22Rv1 (cell line): Measurements from ENCODE around the gene RRAD.

Experiments used
- H3K27ac ChIP-seq: fragments of 450-650 bp; 2 replicates; pipeline ENCODE4 v1.5.1; 2017
- ZFX ChIP-seq: fragments of 450-650 bp; IDR thresholded peaks from 2 replicates; pipeline ENCODE4 v1.6.1; 2017; ENCODE audit warnings: antibody characterized with exemption, borderline replicate concordance
- TF ChIP-seq, protein P1 (sequence below): fragments of 450-650 bp; IDR thresholded peaks from 2 replicates; pipeline ENCODE4 v1.5.1; 2017; ENCODE audit warnings: mild to moderate bottlenecking

The RRAD gene

DNA sequence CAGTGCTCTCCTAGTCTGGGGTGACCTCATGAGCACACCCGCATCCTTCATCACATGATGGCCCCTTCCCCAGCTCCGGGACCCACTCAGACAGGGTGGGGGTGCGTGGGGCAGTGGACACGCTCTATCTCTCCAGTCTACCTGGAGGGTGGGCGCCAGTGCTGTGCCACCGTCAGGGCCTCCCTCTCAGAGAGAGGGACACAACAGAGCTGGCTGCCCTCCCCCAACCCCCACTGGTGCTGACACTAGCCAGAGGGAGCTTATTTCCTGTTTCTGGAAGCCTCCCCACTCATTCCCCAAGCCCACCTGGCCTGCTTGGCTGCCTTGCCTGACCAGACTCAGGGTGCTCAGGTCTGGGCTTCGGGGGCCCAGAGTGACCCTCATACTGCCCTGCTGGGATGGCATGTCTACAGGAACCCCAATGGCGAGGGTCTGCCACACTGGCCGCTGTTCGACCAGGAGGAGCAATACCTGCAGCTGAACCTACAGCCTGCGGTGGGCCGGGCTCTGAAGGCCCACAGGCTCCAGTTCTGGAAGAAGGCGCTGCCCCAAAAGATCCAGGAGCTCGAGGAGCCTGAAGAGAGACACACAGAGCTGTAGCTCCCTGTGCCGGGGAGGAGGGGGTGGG lies 18.2 kb upstream of the RRAD start:
- no peak overlapping the region for H3K27ac ChIP-seq
- TF ChIP-seq, protein P1, sequence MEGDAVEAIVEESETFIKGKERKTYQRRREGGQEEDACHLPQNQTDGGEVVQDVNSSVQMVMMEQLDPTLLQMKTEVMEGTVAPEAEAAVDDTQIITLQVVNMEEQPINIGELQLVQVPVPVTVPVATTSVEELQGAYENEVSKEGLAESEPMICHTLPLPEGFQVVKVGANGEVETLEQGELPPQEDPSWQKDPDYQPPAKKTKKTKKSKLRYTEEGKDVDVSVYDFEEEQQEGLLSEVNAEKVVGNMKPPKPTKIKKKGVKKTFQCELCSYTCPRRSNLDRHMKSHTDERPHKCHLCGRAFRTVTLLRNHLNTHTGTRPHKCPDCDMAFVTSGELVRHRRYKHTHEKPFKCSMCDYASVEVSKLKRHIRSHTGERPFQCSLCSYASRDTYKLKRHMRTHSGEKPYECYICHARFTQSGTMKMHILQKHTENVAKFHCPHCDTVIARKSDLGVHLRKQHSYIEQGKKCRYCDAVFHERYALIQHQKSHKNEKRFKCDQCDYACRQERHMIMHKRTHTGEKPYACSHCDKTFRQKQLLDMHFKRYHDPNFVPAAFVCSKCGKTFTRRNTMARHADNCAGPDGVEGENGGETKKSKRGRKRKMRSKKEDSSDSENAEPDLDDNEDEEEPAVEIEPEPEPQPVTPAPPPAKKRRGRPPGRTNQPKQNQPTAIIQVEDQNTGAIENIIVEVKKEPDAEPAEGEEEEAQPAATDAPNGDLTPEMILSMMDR = no peak
- TF ChIP-seq ZFX = no peak

DNA sequence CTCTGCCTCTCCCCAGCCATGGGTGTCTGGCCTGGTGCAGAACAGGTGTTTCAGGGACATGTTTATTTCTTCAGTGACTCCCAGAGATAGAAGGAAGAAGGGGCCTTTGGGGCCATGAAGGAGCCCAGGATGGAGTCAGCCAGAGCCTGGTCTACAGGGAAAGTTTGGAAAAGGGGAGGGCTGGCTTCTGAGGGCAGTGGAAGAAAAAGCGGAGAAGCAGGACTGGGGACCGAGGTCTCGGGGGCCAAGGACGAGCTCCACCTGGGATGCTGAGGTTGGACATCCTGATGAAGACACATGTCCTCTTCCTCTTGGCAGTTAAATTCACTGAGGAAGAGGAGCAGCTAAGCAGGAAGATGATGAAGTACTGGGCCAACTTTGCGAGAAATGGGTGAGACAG lies 17.6 kb upstream of the RRAD start:
- TF ChIP-seq, protein P1 = no peak
- no peak for TF ChIP-seq ZFX
- H3K27ac ChIP-seq = no peak overlapping the region

- H3K27ac ChIP-seq = no peak overlapping the region
- no peak for TF ChIP-seq ZFX
- TF ChIP-seq, protein P1 = no peak
These were observed 14.9 kb upstream of the RRAD start for GRCh38 chr16:66940236-66940635.

DNA sequence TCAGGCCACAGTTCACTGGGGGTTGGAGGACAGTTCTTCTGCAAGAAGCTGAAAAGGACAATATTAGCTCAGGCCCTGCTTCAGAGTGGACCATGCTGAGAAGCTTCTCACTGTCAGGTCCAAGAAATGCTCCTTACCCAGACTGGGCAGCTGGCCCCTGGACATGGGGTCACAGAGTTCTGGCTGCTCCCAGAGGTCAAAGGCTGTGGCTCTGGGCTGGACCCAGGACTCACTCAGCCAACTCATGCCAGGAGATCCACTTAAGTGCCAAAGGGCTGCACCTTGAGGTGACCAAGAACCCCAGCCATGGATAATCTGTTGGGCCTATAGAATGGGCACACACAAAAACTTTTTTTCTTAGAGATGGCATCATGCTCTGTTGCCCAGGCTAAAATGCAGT lies 14.0 kb upstream of the RRAD start:
- TF ChIP-seq, protein P1 = no peak
- TF ChIP-seq ZFX = no peak
- H3K27ac ChIP-seq = no peak overlapping the region

- no peak overlapping the region for H3K27ac ChIP-seq
- TF ChIP-seq, protein P1 = no peak
- TF ChIP-seq ZFX = no peak
These were observed 12.5 kb upstream of the RRAD start for GRCh38 chr16:66937725-66938337.

DNA sequence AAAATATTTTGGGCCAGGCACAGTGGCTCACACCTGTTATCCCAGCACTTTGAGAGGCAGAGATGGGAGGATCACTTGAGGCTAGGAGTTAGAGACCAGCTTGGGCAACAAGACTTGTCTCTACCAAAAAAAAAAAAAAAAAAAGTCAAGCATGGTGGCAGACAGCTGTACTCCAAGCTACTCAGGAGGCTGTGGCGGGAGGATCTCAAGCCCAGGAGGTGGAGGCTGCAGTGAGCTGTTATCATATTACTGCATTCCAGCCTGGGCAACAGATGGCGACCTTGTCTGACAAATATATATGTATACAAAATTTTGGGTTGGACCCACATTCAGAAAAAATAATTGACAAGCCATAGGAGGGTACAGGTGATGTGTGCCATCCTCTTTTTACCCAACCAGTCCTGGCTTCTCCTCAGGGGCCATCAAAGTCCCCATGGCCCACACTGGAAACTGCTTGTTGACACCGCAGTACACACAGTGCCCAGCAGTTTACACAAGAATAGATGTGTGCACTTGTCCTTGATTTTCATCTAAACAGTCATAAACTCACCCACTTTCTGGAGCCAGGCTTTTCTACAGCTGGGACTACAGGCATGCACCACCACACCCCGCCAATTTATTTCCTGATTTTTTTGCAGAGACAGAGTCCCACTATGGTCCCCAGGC lies 11.7 kb upstream of the RRAD start:
- TF ChIP-seq, protein P1 = no peak
- TF ChIP-seq ZFX = no peak
- H3K27ac ChIP-seq = no peak overlapping the region

GRCh38 chr16:66936462-66936861 lies 11.1 kb upstream of the RRAD start:
- TF ChIP-seq, protein P1 = no peak
- no peak for TF ChIP-seq ZFX
- H3K27ac ChIP-seq = no peak overlapping the region
